H1 (cell line): Measurements from ENCODE around the gene MYH11. TPM values are rescaled to one million over a fixed set of nuclear protein-coding genes. Genes with fewer than 3 reads are reported as not detected.
"Not testable (repeated sequence)": the region's sequence is repeated elsewhere in the genome, so short reads cannot be mapped to it uniquely, and the experiment has no call there.

Experiments used
- CTCF ChIA-PET: fragments of 300-600 bp; sonication (Branson Sonifier 250); formaldehyde crosslinking; loops from one replicate; lab custom pipeline; 2021; ENCODE audit not compliant: partially characterized antibody; lab: Charles Lee
- POLR2A ChIA-PET: fragments of 300-600 bp; sonication (Branson Sonifier 250); formaldehyde crosslinking; loops from one replicate; lab custom pipeline; 2021; ENCODE audit warnings: inconsistent platforms; ENCODE audit not compliant: partially characterized antibody; lab: Charles Lee
- DNase-seq, 2 experiments: peaks; one replicate each; pipeline versions ENCODE4 v3.0.0 to v3.0.0-alpha.2; 2010 to 2022; ENCODE audit warnings: low spot score in 2 of 2, low read depth in 1 of 2, mixed read lengths in 1 of 2
- FAIRE-seq: peaks from 2 replicates; lab custom pipeline; 2011; peaks lifted over from hg19 to GRCh38; lab: Jason Lieb, UNC
- H2AFZ ChIP-seq: 2 replicates; pipeline ENCODE4 v1.8.1; 2012; ENCODE audit warnings: low read length, inconsistent platforms
- H2AK5ac ChIP-seq: 2 replicates; pipeline ENCODE4 v1.6.1; 2013; ENCODE audit warnings: low read depth, low read length
- H2BK120ac ChIP-seq: replicated peaks from 2 replicates; pipeline ENCODE3; 2013; ENCODE audit warnings: low read depth, low read length, inconsistent platforms
- H2BK12ac ChIP-seq: 2 replicates; pipeline ENCODE4 v1.6.1; 2013; ENCODE audit warnings: low read depth, low read length
- H2BK15ac ChIP-seq: 2 replicates; pipeline ENCODE4 v1.6.1; 2013; ENCODE audit warnings: low read length
- H2BK20ac ChIP-seq: 2 replicates; pipeline ENCODE4 v1.6.1; 2013; ENCODE audit warnings: low read length
- H2BK5ac ChIP-seq: 2 replicates; pipeline ENCODE4 v1.6.1; 2013; ENCODE audit warnings: low read depth, low read length
- H3K14ac ChIP-seq: 2 replicates; pipeline ENCODE4 v1.6.1; 2013; ENCODE audit warnings: inconsistent platforms; ENCODE audit not compliant: insufficient read length
- H3K18ac ChIP-seq: 2 replicates; pipeline ENCODE4 v1.6.1; 2013; ENCODE audit warnings: low read length; ENCODE audit errors: extremely low read depth
- H3K23ac ChIP-seq: 2 replicates; pipeline ENCODE4 v1.6.1; 2013; ENCODE audit warnings: inconsistent platforms; ENCODE audit not compliant: insufficient read length
- H3K23me2 ChIP-seq: 2 replicates; pipeline ENCODE4 v1.6.1; 2013; ENCODE audit warnings: low read depth, low read length
- H3K27ac ChIP-seq: 2 replicates; pipeline ENCODE4 v1.6.1; 2011; ENCODE audit warnings: low read depth, low read length, inconsistent platforms
- H3K27me3 ChIP-seq, 4 experiments: replicated peaks in 1 of 4; 1 replicate in 1 of 4; 2 replicates in 3 of 4; pipeline versions ENCODE4 v1.6.1 to v1.8.1; 2011 to 2013; ENCODE audit warnings: low read length in 3 of 4, mild to moderate bottlenecking in 3 of 4, inconsistent platforms in 2 of 4, mixed read lengths in 2 of 4, moderate library complexity in 1 of 4; ENCODE audit not compliant: control insufficient read depth in 3 of 4, insufficient read depth in 3 of 4; ENCODE audit errors: extremely low read depth in 1 of 4
- H3K36me3 ChIP-seq, 4 experiments: 2 replicates each; pipeline versions ENCODE4 v1.6.1 to v1.8.1; 2011 to 2013; ENCODE audit warnings: mild to moderate bottlenecking in 4 of 4, low read length in 3 of 4, moderate library complexity in 2 of 4, control low read depth in 1 of 4, inconsistent platforms in 1 of 4; ENCODE audit not compliant: insufficient read depth in 4 of 4, control insufficient read depth in 2 of 4
- H3K4ac ChIP-seq: replicated peaks from 2 replicates; pipeline ENCODE3; 2013; ENCODE audit warnings: low read length, low read depth, mixed read lengths, inconsistent platforms; ENCODE audit not compliant: insufficient read length
- H3K4me1 ChIP-seq, 4 experiments: replicated peaks in 1 of 4; 1 replicate in 1 of 4; 2 replicates in 3 of 4; pipeline versions ENCODE4 v1.6.1 to v1.8.1; 2011 to 2013; ENCODE audit warnings: low read length in 3 of 4, inconsistent platforms in 2 of 4, mixed read lengths in 1 of 4; ENCODE audit not compliant: insufficient read depth in 4 of 4, control insufficient read depth in 3 of 4
- H3K4me2 ChIP-seq, 2 experiments: 2 replicates each; pipeline versions ENCODE4 v1.6.1 to v1.8.1; 2011 to 2013; ENCODE audit warnings: low read depth in 2 of 2, low read length in 2 of 2, control low read depth in 1 of 2, inconsistent platforms in 1 of 2, mild to moderate bottlenecking in 1 of 2; ENCODE audit not compliant: insufficient read depth in 1 of 2
- H3K4me3 ChIP-seq, 4 experiments: fragments of 200-600, 300-600 bp in 1 of 4; sonication (generic), shearing (Covaris generic), sonication (Bioruptor Twin) in 1 of 4; 2 replicates each; pipeline versions ENCODE4 v1.5.1 to v1.8.1; 2011 to 2016; ENCODE audit warnings: low read length in 4 of 4, low read depth in 3 of 4, control low read depth in 2 of 4, inconsistent platforms in 2 of 4, mild to moderate bottlenecking in 2 of 4, mixed read lengths in 1 of 4, moderate library complexity in 1 of 4; ENCODE audit not compliant: insufficient read depth in 2 of 4; ENCODE audit errors: extremely low read depth in 1 of 4
- H3K56ac ChIP-seq: replicated peaks from 2 replicates; pipeline ENCODE3; 2013; ENCODE audit warnings: low read depth, mild to moderate bottlenecking, mixed read lengths, low read length, inconsistent platforms; ENCODE audit not compliant: insufficient read length
- H3K79me1 ChIP-seq: 2 replicates; pipeline ENCODE4 v1.6.1; 2013; ENCODE audit warnings: low read depth, low read length, control low read depth
- H3K79me2 ChIP-seq, 2 experiments: 2 replicates each; pipeline versions ENCODE4 v1.6.1 to v1.8.1; 2012 to 2013; ENCODE audit warnings: low read length in 2 of 2, mild to moderate bottlenecking in 2 of 2, inconsistent platforms in 1 of 2; ENCODE audit not compliant: insufficient read depth in 2 of 2, control insufficient read depth in 1 of 2
- H3K9ac ChIP-seq, 4 experiments: replicated peaks in 1 of 4; 1 replicate in 1 of 4; 2 replicates in 3 of 4; pipeline versions ENCODE4 v1.6.1 to v1.8.1; 2011 to 2013; ENCODE audit warnings: low read depth in 3 of 4, low read length in 3 of 4, control low read depth in 2 of 4, mild to moderate bottlenecking in 2 of 4, moderate library complexity in 2 of 4, inconsistent platforms in 1 of 4; ENCODE audit errors: extremely low read depth in 1 of 4
- H3K9me3 ChIP-seq, 2 experiments: 2 replicates each; pipeline versions ENCODE4 v1.6.1 to v1.8.1; 2012 to 2013; ENCODE audit warnings: mild to moderate bottlenecking in 2 of 2, moderate library complexity in 2 of 2, control low read depth in 1 of 2, inconsistent platforms in 1 of 2, low read depth in 1 of 2, low read length in 1 of 2, mixed read lengths in 1 of 2; ENCODE audit not compliant: insufficient read depth in 2 of 2
- H4K20me1 ChIP-seq, 2 experiments: replicated peaks in 1 of 2; 2 replicates each; pipeline versions ENCODE3 to v1.8.1; 2011 to 2013; ENCODE audit warnings: inconsistent platforms in 2 of 2, low read length in 2 of 2, mild to moderate bottlenecking in 1 of 2; ENCODE audit not compliant: insufficient read depth in 2 of 2, control insufficient read depth in 1 of 2
- H4K5ac ChIP-seq: 2 replicates; pipeline ENCODE4 v1.6.1; 2013; ENCODE audit warnings: low read length, low read depth, mixed read lengths, inconsistent platforms; ENCODE audit not compliant: insufficient read length
- H4K8ac ChIP-seq: 2 replicates; pipeline ENCODE4 v1.8.0; 2013; ENCODE audit warnings: mild to moderate bottlenecking, moderate library complexity, low read length, inconsistent platforms; ENCODE audit not compliant: insufficient read depth; ENCODE audit errors: extremely low read depth
- H4K91ac ChIP-seq: replicated peaks from 2 replicates; pipeline ENCODE3; 2013; ENCODE audit warnings: low read length, mixed read lengths, inconsistent platforms; ENCODE audit not compliant: insufficient read length
- WGBS, 2 experiments: shearing (Covaris generic) in 1 of 2; methylation state at CpG; one replicate each; pipeline versions ENCODE4 v1.1.6 to v1.1.7; 2013 to 2015; ENCODE audit warnings: low lambda C conversion rate in 2 of 2, mixed read lengths in 2 of 2, inconsistent platforms in 1 of 2, low coverage in 1 of 2, missing lambda C conversion rate in 1 of 2; ENCODE audit not compliant: insufficient replicate concordance in 2 of 2, insufficient coverage in 1 of 2, insufficient read length in 1 of 2; ENCODE audit errors: extremely low coverage in 1 of 2, missing lambda C conversion rate in 1 of 2; 5-methylcytosine and 5-hydroxymethylcytosine counted together
- polyA plus RNA-seq, 7 experiments: library from polyadenylated mRNA; depleted of rRNA in 3 of 7; stranded (reverse) in 5 of 7; unstranded in 2 of 7; fragments of >200 nt in 5 of 7; fragments of 200-250 nt in 2 of 7; gene quantifications; 1 replicate in 5 of 7; 2 replicates in 1 of 7; 4 replicates in 1 of 7; pipeline versions ENCODE4 v1.2.1 to v1.2.3, GENCODE V29; 2011 to 2013; ENCODE audit warnings: missing spikeins in 2 of 7, mixed read lengths in 2 of 7
- total RNA-seq: library from RNA; stranded (reverse); fragmentation: NEBNext Ultra II Directional; extraction: Animal tissue kit (Norgen Biotek cat#: 25700); gene quantifications from 2 replicates; pipeline ENCODE4 v1.2.1, GENCODE V29; 2021

MYH11 gene
- total and polyA plus RNA-seq, 2 of the 8 experiments (the other 6 are each of a cell fraction or from before 2014, with no cell fraction given): 0.11 to 0.78 TPM

DNA sequence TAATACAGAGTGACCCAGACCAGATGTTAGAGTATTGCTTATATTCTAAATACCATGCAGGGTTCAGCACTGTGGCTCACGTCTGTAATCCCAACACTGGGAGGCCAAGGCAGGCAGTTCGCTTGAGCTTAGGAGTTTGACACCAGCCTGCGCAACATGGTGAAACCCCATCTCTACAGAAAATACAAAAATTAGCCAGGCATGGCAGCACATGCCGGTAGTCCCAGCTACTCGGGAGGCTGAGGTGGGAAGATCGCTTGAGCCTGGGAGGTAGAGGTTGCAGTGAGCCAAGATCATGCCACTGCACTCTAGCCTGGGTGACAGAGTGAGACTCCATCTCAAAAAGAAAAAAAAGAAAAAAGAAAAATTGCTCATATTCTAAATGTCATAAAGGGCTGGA, 6.3 kb downstream of the MYH11 start:
- not testable (repeated sequence) for H3K18ac ChIP-seq, H3K4me2 ChIP-seq, H3K36me3 ChIP-seq, H3K79me1 ChIP-seq, H2BK5ac ChIP-seq, H4K91ac ChIP-seq, H3K56ac ChIP-seq, H3K23me2 ChIP-seq, H3K9me3 ChIP-seq, H3K9ac ChIP-seq, H4K20me1 ChIP-seq, H2BK15ac ChIP-seq, H2BK12ac ChIP-seq, H3K27me3 ChIP-seq, H4K8ac ChIP-seq, H3K4me3 ChIP-seq, H3K14ac ChIP-seq, H4K5ac ChIP-seq, H2AFZ ChIP-seq, FAIRE-seq, H2AK5ac ChIP-seq, H3K23ac ChIP-seq, H3K27ac ChIP-seq, H3K4me1 ChIP-seq, DNase-seq, H3K79me2 ChIP-seq, H3K4ac ChIP-seq, H2BK20ac ChIP-seq, H2BK120ac ChIP-seq
- WGBS, 2 experiments: 94% methylated on average over 6 of the region's 6 CpGs; no CpG with 5 or more reads in 1 of the 2 experiments
- POLR2A ChIA-PET: interaction anchor here (1.9 kb wide), 1 partner anchor 8 kb away, joined by 9 read pairs; no protein-coding TSS in a partner anchor
- CTCF ChIA-PET: interaction anchor here (1.0 to 2.8 kb wide), 3 partner anchors 24 to 73 kb away, joined by 3 to 13 read pairs (median 7); no protein-coding TSS in a partner anchor
